ENCODE results near the gene IFNA16. TPM values are rescaled to one million over a fixed set of nuclear protein-coding genes. Genes with fewer than 3 reads are reported as not detected.
"Not testable (repeated sequence)": the region's sequence is repeated elsewhere in the genome, so short reads cannot be mapped to it uniquely, and the experiment has no call there.

The IFNA16 gene
- polyA plus RNA-seq, 1 donor (not counting 4 experiments of a cell fraction or from before 2014, with no cell fraction given) = not detected

GRCh38 chr9:21210311-21210710 is 6.8 kb downstream of the IFNA16 start:
- Histone ChIP-seq H3K9ac (ENCODE audit: control insufficient read depth, extremely low read depth, insufficient read depth, low read length) (no peak overlapping the region), H4K20me1 (ENCODE audit: control insufficient read depth, extremely low read depth, insufficient read depth, low read length) (no peaks in the 10 kb centered on the region), H3K36me3 (ENCODE audit: control insufficient read depth in 2 of 2, extremely low read depth in 1 of 2, insufficient read depth in 2 of 2, low read length in 2 of 2) (no peaks in the 10 kb centered on the region), H2AFZ (ENCODE audit: control insufficient read depth, low read length) (no peak overlapping the region), H3K4me2 (ENCODE audit: control insufficient read depth, extremely low read depth, insufficient read depth, low read depth, low read length) (no peak overlapping the region), H3K4me3 (ENCODE audit: control insufficient read depth in 2 of 3, extremely low read depth in 1 of 3, insufficient read depth in 2 of 3, low read depth in 1 of 3, low read length in 3 of 3) (no peak overlapping the region), H3K9me1 (ENCODE audit: control insufficient read depth, extremely low read depth, insufficient read depth, low read length) (no peaks in the 10 kb centered on the region), H3K9me3 (ENCODE audit: control insufficient read depth, low read depth, low read length) (no peaks in the 10 kb centered on the region), H3K4me1 (ENCODE audit: control insufficient read depth, extremely low read depth, insufficient read depth, low read length) (no peaks in the 10 kb centered on the region), H3K27me3 (ENCODE audit: control insufficient read depth, extremely low read depth, insufficient read depth, low read length) (no peaks in the 10 kb centered on the region), H3K79me2 (ENCODE audit: control insufficient read depth, insufficient read depth, low read length) (no peaks in the 10 kb centered on the region), H3K27ac (ENCODE audit: control insufficient read depth, insufficient read depth, low read length) (no peak overlapping the region)
- DNase-seq (ENCODE audit: low read depth, low spot score) = no peak
- TF ChIP-seq, protein P1, sequence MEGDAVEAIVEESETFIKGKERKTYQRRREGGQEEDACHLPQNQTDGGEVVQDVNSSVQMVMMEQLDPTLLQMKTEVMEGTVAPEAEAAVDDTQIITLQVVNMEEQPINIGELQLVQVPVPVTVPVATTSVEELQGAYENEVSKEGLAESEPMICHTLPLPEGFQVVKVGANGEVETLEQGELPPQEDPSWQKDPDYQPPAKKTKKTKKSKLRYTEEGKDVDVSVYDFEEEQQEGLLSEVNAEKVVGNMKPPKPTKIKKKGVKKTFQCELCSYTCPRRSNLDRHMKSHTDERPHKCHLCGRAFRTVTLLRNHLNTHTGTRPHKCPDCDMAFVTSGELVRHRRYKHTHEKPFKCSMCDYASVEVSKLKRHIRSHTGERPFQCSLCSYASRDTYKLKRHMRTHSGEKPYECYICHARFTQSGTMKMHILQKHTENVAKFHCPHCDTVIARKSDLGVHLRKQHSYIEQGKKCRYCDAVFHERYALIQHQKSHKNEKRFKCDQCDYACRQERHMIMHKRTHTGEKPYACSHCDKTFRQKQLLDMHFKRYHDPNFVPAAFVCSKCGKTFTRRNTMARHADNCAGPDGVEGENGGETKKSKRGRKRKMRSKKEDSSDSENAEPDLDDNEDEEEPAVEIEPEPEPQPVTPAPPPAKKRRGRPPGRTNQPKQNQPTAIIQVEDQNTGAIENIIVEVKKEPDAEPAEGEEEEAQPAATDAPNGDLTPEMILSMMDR (optimal IDR thresholded peaks at IDR 0.05 in 1 of 3, IDR thresholded peaks at IDR 0.05 in 1 of 3, conservative IDR thresholded peaks at IDR 0.05 in 1 of 3; ENCODE audit: extremely low read depth in 1 of 3, insufficient read depth in 2 of 3, low read length in 3 of 3) = no peak
- dilution Hi-C loops (cut with MboI; ENCODE audit: extremely low pct_ligation_motif_present, low sequenced_read_pairs) = no loop called here
- no peak for FAIRE-seq

DNA sequence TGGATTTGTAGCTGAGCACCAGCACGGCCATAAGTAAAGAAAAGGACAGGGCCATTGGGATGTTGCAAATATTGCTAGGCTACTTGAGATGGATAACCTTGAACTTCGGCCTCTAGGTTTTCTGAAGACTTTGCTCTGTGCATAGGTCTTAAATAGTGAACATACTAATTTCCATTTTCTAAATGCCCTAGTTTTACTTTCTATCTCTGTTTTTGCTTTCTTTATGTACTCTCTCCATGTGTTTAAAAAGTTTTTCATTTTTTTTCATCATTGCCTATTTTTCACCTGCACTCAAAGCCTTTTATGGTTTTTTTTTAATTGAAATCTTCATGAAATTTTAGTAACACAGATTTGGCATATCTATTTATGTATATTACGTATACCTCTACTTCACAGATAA is 10.1 kb downstream of the IFNA16 start, which contains the start of gene IFNA10:
TSS of gene IFNA10 (minus strand) at position 101 of the 400 bp plus-strand sequence. CDS start at position 55, 46 bp downstream.
- H3K9me3 ChIP-seq (ENCODE audit: control insufficient read depth, low read depth, low read length); DNase-seq (ENCODE audit: low read depth, low spot score); H3K9me1 ChIP-seq (ENCODE audit: control insufficient read depth, extremely low read depth, insufficient read depth, low read length); H3K9ac ChIP-seq (ENCODE audit: control insufficient read depth, extremely low read depth, insufficient read depth, low read length); H2AFZ ChIP-seq (ENCODE audit: control insufficient read depth, low read length); H3K27ac ChIP-seq (ENCODE audit: control insufficient read depth, insufficient read depth, low read length); FAIRE-seq; H4K20me1 ChIP-seq (ENCODE audit: control insufficient read depth, extremely low read depth, insufficient read depth, low read length); H3K79me2 ChIP-seq (ENCODE audit: control insufficient read depth, insufficient read depth, low read length); H3K4me3 ChIP-seq (ENCODE audit: control insufficient read depth in 2 of 3, extremely low read depth in 1 of 3, insufficient read depth in 2 of 3, low read depth in 1 of 3, low read length in 3 of 3); H3K4me2 ChIP-seq (ENCODE audit: control insufficient read depth, extremely low read depth, insufficient read depth, low read depth, low read length); H3K4me1 ChIP-seq (ENCODE audit: control insufficient read depth, extremely low read depth, insufficient read depth, low read length); dilution Hi-C loops (cut with MboI; ENCODE audit: extremely low pct_ligation_motif_present, low sequenced_read_pairs); H3K27me3 ChIP-seq (ENCODE audit: control insufficient read depth, extremely low read depth, insufficient read depth, low read length); H3K36me3 ChIP-seq (ENCODE audit: control insufficient read depth in 2 of 2, extremely low read depth in 1 of 2, insufficient read depth in 2 of 2, low read length in 2 of 2): not testable (repeated sequence)

GRCh38 chr9:21205204-21205603 is 11.9 kb downstream of the IFNA16 start:
- H3K9me1 ChIP-seq (ENCODE audit: control insufficient read depth, extremely low read depth, insufficient read depth, low read length) = no peaks in the 10 kb centered on the region
- no peaks in the 10 kb centered on the region for H3K4me1 ChIP-seq (ENCODE audit: control insufficient read depth, extremely low read depth, insufficient read depth, low read length)
- DNase-seq (ENCODE audit: low read depth, low spot score) (no peak), FAIRE-seq (no peak)
- H3K9ac ChIP-seq (ENCODE audit: control insufficient read depth, extremely low read depth, insufficient read depth, low read length) = no peak overlapping the region
- TF ChIP-seq EZH2 (IDR thresholded peaks at IDR 0.05; ENCODE audit: low read length) = no peak
- TF ChIP-seq, protein P1 (optimal IDR thresholded peaks at IDR 0.05 in 1 of 3, IDR thresholded peaks at IDR 0.05 in 1 of 3, conservative IDR thresholded peaks at IDR 0.05 in 1 of 3; ENCODE audit: extremely low read depth in 1 of 3, insufficient read depth in 2 of 3, low read length in 3 of 3) = no peak
- H4K20me1 ChIP-seq (ENCODE audit: control insufficient read depth, extremely low read depth, insufficient read depth, low read length) = no peaks in the 10 kb centered on the region
- no peaks in the 10 kb centered on the region for H3K27me3 ChIP-seq (ENCODE audit: control insufficient read depth, extremely low read depth, insufficient read depth, low read length)
- dilution Hi-C loops (cut with MboI; ENCODE audit: extremely low pct_ligation_motif_present, low sequenced_read_pairs) = no loop called here
- H3K36me3 ChIP-seq (ENCODE audit: control insufficient read depth in 2 of 2, extremely low read depth in 1 of 2, insufficient read depth in 2 of 2, low read length in 2 of 2) = no peaks in the 10 kb centered on the region
- H3K27ac ChIP-seq (ENCODE audit: control insufficient read depth, insufficient read depth, low read length) = no peak overlapping the region
- H3K4me2 ChIP-seq (ENCODE audit: control insufficient read depth, extremely low read depth, insufficient read depth, low read depth, low read length) = no peak overlapping the region
- H3K4me3 ChIP-seq (ENCODE audit: control insufficient read depth in 2 of 3, extremely low read depth in 1 of 3, insufficient read depth in 2 of 3, low read depth in 1 of 3, low read length in 3 of 3) = no peak overlapping the region
- no peak overlapping the region for H2AFZ ChIP-seq (ENCODE audit: control insufficient read depth, low read length)
- no peaks in the 10 kb centered on the region for H3K79me2 ChIP-seq (ENCODE audit: control insufficient read depth, insufficient read depth, low read length)
- no peaks in the 10 kb centered on the region for H3K9me3 ChIP-seq (ENCODE audit: control insufficient read depth, low read depth, low read length)

DNA sequence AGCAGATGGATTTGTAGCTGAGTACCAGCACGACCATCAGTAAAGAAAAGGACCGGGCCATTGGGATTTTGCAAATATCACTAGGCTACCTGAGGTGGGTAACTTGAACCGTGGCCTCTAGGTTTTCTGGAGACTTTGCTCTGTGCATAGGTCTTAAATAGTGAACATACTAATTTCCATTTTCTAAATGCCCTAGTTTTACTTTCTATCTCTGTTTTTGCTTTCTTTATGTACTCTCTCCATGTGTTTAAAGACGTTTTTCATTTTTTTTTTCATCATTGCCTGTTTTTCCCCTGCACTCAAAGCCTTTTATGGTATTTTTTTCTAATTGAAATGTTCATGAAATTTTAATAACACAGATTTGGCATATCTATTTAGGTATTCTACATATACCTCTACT is 15.0 kb downstream of the IFNA16 start, which contains the start of gene IFNA7:
TSS of gene IFNA7 (minus strand) at position 101 of the 400 bp plus-strand sequence. CDS start at position 61, 40 bp downstream.
- H3K4me3 ChIP-seq (ENCODE audit: control insufficient read depth in 2 of 3, extremely low read depth in 1 of 3, insufficient read depth in 2 of 3, low read depth in 1 of 3, low read length in 3 of 3); H2AFZ ChIP-seq (ENCODE audit: control insufficient read depth, low read length); H3K27ac ChIP-seq (ENCODE audit: control insufficient read depth, insufficient read depth, low read length); H3K79me2 ChIP-seq (ENCODE audit: control insufficient read depth, insufficient read depth, low read length); FAIRE-seq; H3K36me3 ChIP-seq (ENCODE audit: control insufficient read depth in 2 of 2, extremely low read depth in 1 of 2, insufficient read depth in 2 of 2, low read length in 2 of 2); H3K9ac ChIP-seq (ENCODE audit: control insufficient read depth, extremely low read depth, insufficient read depth, low read length); dilution Hi-C loops (cut with MboI; ENCODE audit: extremely low pct_ligation_motif_present, low sequenced_read_pairs); DNase-seq (ENCODE audit: low read depth, low spot score); H3K27me3 ChIP-seq (ENCODE audit: control insufficient read depth, extremely low read depth, insufficient read depth, low read length); H4K20me1 ChIP-seq (ENCODE audit: control insufficient read depth, extremely low read depth, insufficient read depth, low read length); H3K9me1 ChIP-seq (ENCODE audit: control insufficient read depth, extremely low read depth, insufficient read depth, low read length); H3K4me1 ChIP-seq (ENCODE audit: control insufficient read depth, extremely low read depth, insufficient read depth, low read length); H3K4me2 ChIP-seq (ENCODE audit: control insufficient read depth, extremely low read depth, insufficient read depth, low read depth, low read length); H3K9me3 ChIP-seq (ENCODE audit: control insufficient read depth, low read depth, low read length): not testable (repeated sequence)
